SU-DHL-6 (cell line): ENCODE data around the gene HIVEP3.

Experiments
- EZH2phosphoT487 ChIP-seq: fragments of 200-600 bp; sonication (generic), shearing (Covaris generic); conservative IDR thresholded peaks from 2 replicates; pipeline ENCODE4 v1.6.1; 2018; ENCODE audit warnings: mild to moderate bottlenecking, antibody characterized with exemption, low read length, moderate library complexity, mixed read lengths
- TF ChIP-seq, protein P1 (sequence below): fragments of 200-600 bp; sonication (generic); IDR thresholded peaks from one replicate; pipeline ENCODE4 v1.5.1; 2017; ENCODE audit warnings: antibody characterized with exemption, mild to moderate bottlenecking, low read length, moderate library complexity; ENCODE audit not compliant: insufficient read depth, poor library complexity, severe bottlenecking

DNA sequence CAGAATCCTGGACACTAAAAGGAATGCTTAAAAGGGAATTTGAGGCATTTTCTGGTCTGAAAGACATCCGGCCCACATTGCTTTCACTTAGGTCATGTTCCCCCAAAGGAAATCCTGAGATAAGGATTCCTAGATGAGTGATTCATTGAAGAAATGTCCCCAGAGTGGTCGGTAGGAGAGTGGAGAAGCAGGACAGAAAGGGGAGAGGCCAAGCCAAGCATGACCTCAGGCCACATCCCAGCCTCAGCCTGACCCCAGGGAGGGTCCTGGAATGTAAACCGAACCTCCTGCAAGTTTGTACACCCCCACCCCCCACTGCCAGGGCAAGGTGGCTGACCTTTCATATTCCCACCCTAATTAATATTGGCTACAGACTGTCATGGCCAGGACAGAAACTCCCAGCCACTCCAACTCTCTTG lies 16.6 kb downstream of the HIVEP3 start:
- TF ChIP-seq, protein P1, sequence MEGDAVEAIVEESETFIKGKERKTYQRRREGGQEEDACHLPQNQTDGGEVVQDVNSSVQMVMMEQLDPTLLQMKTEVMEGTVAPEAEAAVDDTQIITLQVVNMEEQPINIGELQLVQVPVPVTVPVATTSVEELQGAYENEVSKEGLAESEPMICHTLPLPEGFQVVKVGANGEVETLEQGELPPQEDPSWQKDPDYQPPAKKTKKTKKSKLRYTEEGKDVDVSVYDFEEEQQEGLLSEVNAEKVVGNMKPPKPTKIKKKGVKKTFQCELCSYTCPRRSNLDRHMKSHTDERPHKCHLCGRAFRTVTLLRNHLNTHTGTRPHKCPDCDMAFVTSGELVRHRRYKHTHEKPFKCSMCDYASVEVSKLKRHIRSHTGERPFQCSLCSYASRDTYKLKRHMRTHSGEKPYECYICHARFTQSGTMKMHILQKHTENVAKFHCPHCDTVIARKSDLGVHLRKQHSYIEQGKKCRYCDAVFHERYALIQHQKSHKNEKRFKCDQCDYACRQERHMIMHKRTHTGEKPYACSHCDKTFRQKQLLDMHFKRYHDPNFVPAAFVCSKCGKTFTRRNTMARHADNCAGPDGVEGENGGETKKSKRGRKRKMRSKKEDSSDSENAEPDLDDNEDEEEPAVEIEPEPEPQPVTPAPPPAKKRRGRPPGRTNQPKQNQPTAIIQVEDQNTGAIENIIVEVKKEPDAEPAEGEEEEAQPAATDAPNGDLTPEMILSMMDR: no peak
- TF ChIP-seq EZH2phosphoT487: no peak
